Measurements from ENCODE around the gene SNX1. TPM values are rescaled to one million over a fixed set of nuclear protein-coding genes. Genes with fewer than 3 reads are reported as not detected.

Gene SNX1
- total RNA-seq, 1 experiment from 2014 or later, result 94.5 TPM

GRCh38 chr15:64127521-64128270, 31.9 kb downstream of the SNX1 start:
- no peaks in the 10 kb centered on the region for H3K4me1 ChIP-seq (ENCODE audit: insufficient read depth, low read length, poor library complexity, severe bottlenecking)
- no TSS peak for BruUV-seq (replicated peaks)
- no peaks in the 10 kb centered on the region for H3K9me3 ChIP-seq (ENCODE audit: low read depth, low read length, poor library complexity, severe bottlenecking)
- peaks cover 84% of the 10 kb centered on the region for H3K36me3 ChIP-seq (ENCODE audit: insufficient read depth, low read length, poor library complexity, severe bottlenecking)
- no peak overlapping the region for H3K4me3 ChIP-seq (ENCODE audit: low read depth, low read length, poor library complexity, severe bottlenecking)
- intact Hi-C loops (cut with micrococcal nuclease; ENCODE audit: unreplicated experiment), result no loop called here
- ChIA-PET CTCF (no interaction called here), POLR2A (ENCODE audit: low non-redundant PET) (no interaction called here)
- no peak for TF ChIP-seq CTCF (conservative IDR thresholded peaks at IDR 0.05; ENCODE audit: low read depth, low read length)
- no peaks in the 10 kb centered on the region for H3K27me3 ChIP-seq (replicated peaks; ENCODE audit: insufficient read depth, low read depth, low read length, poor library complexity)
- H3K27ac ChIP-seq (ENCODE audit: low read depth, low read length, poor library complexity, severe bottlenecking), result no peak overlapping the region
- no peak for DNase-seq (ENCODE audit: low spot score)

- H3K27ac ChIP-seq (ENCODE audit: low read depth, low read length, poor library complexity, severe bottlenecking), result no peak overlapping the region
- intact Hi-C loops (cut with micrococcal nuclease; ENCODE audit: unreplicated experiment), result no loop called here
- no peak overlapping the region for H3K4me3 ChIP-seq (ENCODE audit: low read depth, low read length, poor library complexity, severe bottlenecking)
- DNase-seq (ENCODE audit: low spot score), result no peak
- BruUV-seq (replicated peaks), result no TSS peak
- H3K4me1 ChIP-seq (ENCODE audit: insufficient read depth, low read length, poor library complexity, severe bottlenecking), result no peaks in the 10 kb centered on the region
- CTCF ChIA-PET, result no interaction called here
- H3K9me3 ChIP-seq (ENCODE audit: low read depth, low read length, poor library complexity, severe bottlenecking), result no peaks in the 10 kb centered on the region
- no peak for TF ChIP-seq EZH2 (IDR thresholded peaks at IDR 0.05; ENCODE audit: borderline replicate concordance, low read depth, low read length, poor library complexity, severe bottlenecking)
- TF ChIP-seq CTCF (conservative IDR thresholded peaks at IDR 0.05; ENCODE audit: low read depth, low read length), result no peak
- POLR2A ChIA-PET (ENCODE audit: low non-redundant PET), result no interaction called here
- H3K27me3 ChIP-seq (replicated peaks; ENCODE audit: insufficient read depth, low read depth, low read length, poor library complexity), result no peaks in the 10 kb centered on the region
- peaks cover 84% of the 10 kb centered on the region for H3K36me3 ChIP-seq (ENCODE audit: insufficient read depth, low read length, poor library complexity, severe bottlenecking)
Measured at GRCh38 chr15:64130159-64130558, 34.4 kb downstream of the SNX1 start.

GRCh38 chr15:64131547-64131946, 35.8 kb downstream of the SNX1 start:
- H3K27ac ChIP-seq (ENCODE audit: low read depth, low read length, poor library complexity, severe bottlenecking), result no peak overlapping the region
- H3K4me1 ChIP-seq (ENCODE audit: insufficient read depth, low read length, poor library complexity, severe bottlenecking), result no peaks in the 10 kb centered on the region
- no peaks in the 10 kb centered on the region for H3K27me3 ChIP-seq (replicated peaks; ENCODE audit: insufficient read depth, low read depth, low read length, poor library complexity)
- intact Hi-C loops (cut with micrococcal nuclease; ENCODE audit: unreplicated experiment), result no loop called here
- H3K9me3 ChIP-seq (ENCODE audit: low read depth, low read length, poor library complexity, severe bottlenecking), result no peaks in the 10 kb centered on the region
- no peak overlapping the region for H3K4me3 ChIP-seq (ENCODE audit: low read depth, low read length, poor library complexity, severe bottlenecking)
- peaks cover 85% of the 10 kb centered on the region for H3K36me3 ChIP-seq (ENCODE audit: insufficient read depth, low read length, poor library complexity, severe bottlenecking)
- TF ChIP-seq EZH2 (IDR thresholded peaks at IDR 0.05; ENCODE audit: borderline replicate concordance, low read depth, low read length, poor library complexity, severe bottlenecking), result no peak
- TF ChIP-seq CTCF (conservative IDR thresholded peaks at IDR 0.05; ENCODE audit: low read depth, low read length), result no peak
- CTCF ChIA-PET, result no interaction called here
- no TSS peak for BruUV-seq (replicated peaks)
- POLR2A ChIA-PET (ENCODE audit: low non-redundant PET), result interaction anchor here (0.6 kb wide), 1 partner anchor 156 kb away, joined by 3 read pairs; no protein-coding TSS in a partner anchor
- DNase-seq (ENCODE audit: low spot score), result no peak

Measured in A673 (cell line).